ENCODE measurements around the gene HMGB3.
A peak's percentile ranks its signal among the peaks of the same experiment; 100 is the strongest.
"Not testable (repeated sequence)": the region's sequence is repeated elsewhere in the genome, so short reads cannot be mapped to it uniquely, and the experiment has no call there.

The HMGB3 gene

GRCh38 chrX:150982788-150983520 is at the start of gene HMGB3:
Gene HMGB3 (plus strand): TSS chrX:150983335. CDS start chrX:150985600, 2,265 bp downstream.
- TF ChIP-seq POLR2A (IDR thresholded peaks at IDR 0.05; ENCODE audit: low read length) (peak; percentile 67), GATA1 (IDR thresholded peaks at IDR 0.05; ENCODE audit: low read depth, low read length) (no peak)
- DNase-seq: peak; percentile 91 to 92

DNA sequence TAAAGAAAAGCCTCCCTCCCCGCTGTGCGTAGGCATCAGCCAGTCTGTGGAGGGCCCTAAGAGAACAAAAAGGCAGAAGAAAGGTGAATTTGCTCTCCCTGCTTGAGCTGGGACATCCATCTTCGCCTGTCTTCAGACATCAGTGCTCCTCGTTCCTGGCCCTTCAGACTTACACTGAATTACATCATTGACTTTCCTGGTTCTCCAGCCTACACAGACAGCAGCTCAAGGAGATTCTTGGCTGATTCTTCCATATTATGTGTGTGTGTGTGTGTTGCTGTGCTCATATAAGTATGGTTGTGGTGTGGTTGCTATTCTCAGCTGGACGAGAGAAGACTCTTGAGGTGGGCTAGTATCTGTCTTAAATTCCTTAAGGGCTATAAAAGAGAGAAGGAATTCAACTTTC is 49.2 kb upstream of the HMGB3 start:
- no peak for TF ChIP-seq GATA1 (IDR thresholded peaks at IDR 0.05; ENCODE audit: low read depth, low read length)
- TF ChIP-seq POLR2A (IDR thresholded peaks at IDR 0.05; ENCODE audit: low read length): no peak
- peak in 1 of 2 experiments; percentile 0 for DNase-seq

GRCh38 chrX:150934453-150934852 is 48.7 kb upstream of the HMGB3 start:
- peak in 1 of 2 experiments; percentile 4 for DNase-seq

GRCh38 chrX:150935467-150935866 is 47.7 kb upstream of the HMGB3 start:
- DNase-seq: no peak
- no peak for TF ChIP-seq POLR2A (IDR thresholded peaks at IDR 0.05; ENCODE audit: low read length)
- no peak for TF ChIP-seq GATA1 (IDR thresholded peaks at IDR 0.05; ENCODE audit: low read depth, low read length)

More at GRCh38 chrX:150934453-150934852, 48.7 kb upstream of the HMGB3 start:
- TF ChIP-seq GATA1 (IDR thresholded peaks at IDR 0.05; ENCODE audit: low read depth, low read length) (no peak), POLR2A (IDR thresholded peaks at IDR 0.05; ENCODE audit: low read length) (no peak)

DNA sequence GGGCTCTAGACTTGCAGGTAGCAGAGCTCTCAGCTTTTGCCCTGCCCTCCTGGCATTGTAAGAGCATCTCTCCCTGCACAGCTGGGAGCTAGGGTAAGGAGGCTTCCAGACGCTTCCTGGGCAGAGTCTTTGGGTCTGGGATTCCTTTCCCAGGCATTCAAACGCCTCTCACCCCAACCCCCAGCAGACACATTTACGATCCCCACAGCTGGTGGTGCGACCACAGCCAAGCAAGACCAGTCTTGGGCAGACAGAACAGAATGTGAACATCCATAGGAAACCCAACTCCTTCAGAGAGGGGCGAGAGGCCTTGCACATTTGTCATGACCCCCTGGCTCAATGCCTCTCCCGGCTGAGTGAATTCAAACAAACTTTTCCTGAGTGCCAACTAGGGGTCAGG is 46.6 kb upstream of the HMGB3 start:
- TF ChIP-seq POLR2A (IDR thresholded peaks at IDR 0.05; ENCODE audit: low read length) (no peak), GATA1 (IDR thresholded peaks at IDR 0.05; ENCODE audit: low read depth, low read length) (no peak)
- DNase-seq: no peak

DNA sequence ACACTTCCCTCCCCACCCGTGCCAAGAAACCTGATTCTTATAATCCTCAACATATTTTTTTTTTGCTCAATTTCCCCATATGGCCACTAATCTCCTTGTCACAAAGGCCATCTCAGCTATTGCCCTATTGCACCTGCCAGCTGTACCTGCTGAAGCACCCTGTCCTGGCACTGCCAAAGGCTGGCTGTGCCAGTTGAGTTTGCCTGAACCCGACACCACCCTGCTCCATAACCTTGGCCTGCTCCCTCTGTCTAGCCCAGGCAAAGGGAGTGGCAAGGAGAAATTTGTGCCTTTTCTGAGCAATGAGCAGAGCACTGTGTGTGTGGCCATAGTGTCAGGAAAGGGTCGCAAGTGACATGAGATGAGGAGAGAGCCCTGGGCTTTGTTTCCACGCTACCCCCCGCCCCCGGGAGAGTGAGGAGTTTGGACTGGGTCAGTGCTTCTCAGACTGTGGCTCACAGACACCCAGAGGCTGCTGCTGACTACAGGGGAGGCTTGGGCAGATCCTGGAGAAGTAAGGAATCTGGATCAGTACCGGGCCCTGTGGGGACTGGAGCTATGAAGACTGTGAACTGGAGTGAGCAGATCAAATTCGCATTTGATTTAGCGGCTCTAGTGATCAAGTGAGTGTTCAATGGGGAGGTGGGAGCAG is 42.2 kb upstream of the HMGB3 start:
- no peak for TF ChIP-seq GATA1 (IDR thresholded peaks at IDR 0.05; ENCODE audit: low read depth, low read length)
- no peak for TF ChIP-seq POLR2A (IDR thresholded peaks at IDR 0.05; ENCODE audit: low read length)
- no peak for DNase-seq

GRCh38 chrX:150941580-150941979 is 41.6 kb upstream of the HMGB3 start:
- TF ChIP-seq GATA1 (IDR thresholded peaks at IDR 0.05; ENCODE audit: low read depth, low read length): no peak
- no peak for TF ChIP-seq POLR2A (IDR thresholded peaks at IDR 0.05; ENCODE audit: low read length)
- DNase-seq: peak; percentile 15 to 55

DNA sequence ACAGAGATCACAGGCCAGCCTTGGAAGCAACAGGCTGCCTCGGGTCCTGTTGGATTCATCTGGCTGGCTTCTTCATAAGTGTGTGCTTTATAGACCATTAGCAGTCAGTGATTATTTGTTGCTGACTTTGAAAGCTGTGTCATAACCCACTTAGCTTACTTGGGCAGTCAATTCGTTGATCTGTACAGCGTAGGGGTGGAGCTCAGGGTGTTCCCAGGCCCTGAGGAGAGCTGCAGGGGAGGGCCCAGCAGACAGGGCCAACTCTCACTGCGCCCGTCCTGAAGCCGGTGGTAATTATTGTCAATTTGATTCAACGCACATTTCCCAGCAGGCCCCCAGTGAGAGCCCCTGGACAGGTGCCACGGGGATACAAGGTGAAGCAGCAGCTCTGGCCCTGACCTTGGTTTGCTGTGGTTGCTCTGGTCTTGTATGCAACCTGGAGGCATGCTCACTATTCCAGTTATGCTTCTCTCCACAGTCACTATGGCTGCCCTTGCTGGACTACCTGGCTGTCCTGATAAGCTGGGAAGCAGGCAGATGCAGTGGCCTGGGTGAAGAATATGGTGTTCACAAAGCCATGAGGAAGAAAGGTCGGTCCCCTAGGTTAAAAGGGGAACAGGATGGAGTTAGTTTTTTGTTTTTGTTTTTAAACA is 40.1 kb upstream of the HMGB3 start:
- TF ChIP-seq POLR2A (IDR thresholded peaks at IDR 0.05; ENCODE audit: low read length) (no peak), GATA1 (IDR thresholded peaks at IDR 0.05; ENCODE audit: low read depth, low read length) (no peak)
- peak; percentile 8 to 13 for DNase-seq

DNA sequence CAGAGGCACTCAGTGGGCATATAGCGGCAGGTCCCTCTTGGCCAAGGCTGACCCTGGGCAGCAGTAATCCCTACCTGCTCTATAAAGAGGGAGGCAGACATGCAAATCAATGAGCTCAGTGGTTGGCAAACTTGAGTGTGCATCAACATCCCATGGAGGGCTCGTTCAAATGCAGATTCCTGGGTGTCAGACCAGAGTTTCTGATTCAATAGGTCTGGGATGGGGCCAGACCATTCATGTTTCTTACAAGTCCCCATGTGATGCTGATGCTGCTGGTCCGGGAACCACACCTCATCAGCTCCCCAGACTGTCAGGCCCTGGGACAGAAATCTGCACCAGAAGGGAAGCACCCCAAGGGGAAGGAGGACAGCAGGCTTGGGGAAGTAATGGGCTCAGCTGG is 38.9 kb upstream of the HMGB3 start:
- no peak for TF ChIP-seq GATA1 (IDR thresholded peaks at IDR 0.05; ENCODE audit: low read depth, low read length)
- TF ChIP-seq POLR2A (IDR thresholded peaks at IDR 0.05; ENCODE audit: low read length): no peak

DNA sequence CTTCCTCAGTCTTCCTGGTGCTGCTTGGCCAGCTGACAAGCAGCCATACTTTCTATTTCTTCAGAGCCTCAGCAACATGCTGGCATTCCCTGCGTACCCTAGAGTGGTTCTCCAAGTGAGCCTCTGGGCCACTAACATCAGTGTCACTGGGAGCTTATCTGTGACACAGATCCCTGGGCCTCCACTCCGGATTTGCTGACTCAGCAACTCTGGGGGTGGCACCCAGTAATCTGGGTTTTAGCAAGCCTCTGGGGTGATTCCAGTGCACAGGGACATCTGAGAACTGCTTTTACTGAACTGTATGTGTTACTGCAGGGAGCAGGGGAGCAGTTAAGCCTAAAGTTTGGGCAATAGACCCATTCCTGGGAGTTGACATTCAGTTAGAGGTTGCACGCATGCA is 28.2 kb upstream of the HMGB3 start:
- TF ChIP-seq GATA1 (IDR thresholded peaks at IDR 0.05; ENCODE audit: low read depth, low read length): no peak
- no peak for TF ChIP-seq POLR2A (IDR thresholded peaks at IDR 0.05; ENCODE audit: low read length)
- peak; percentile 15 to 38 for DNase-seq

More for the DNA sequence above, 38.9 kb upstream of the HMGB3 start:
- DNase-seq: no peak

DNA sequence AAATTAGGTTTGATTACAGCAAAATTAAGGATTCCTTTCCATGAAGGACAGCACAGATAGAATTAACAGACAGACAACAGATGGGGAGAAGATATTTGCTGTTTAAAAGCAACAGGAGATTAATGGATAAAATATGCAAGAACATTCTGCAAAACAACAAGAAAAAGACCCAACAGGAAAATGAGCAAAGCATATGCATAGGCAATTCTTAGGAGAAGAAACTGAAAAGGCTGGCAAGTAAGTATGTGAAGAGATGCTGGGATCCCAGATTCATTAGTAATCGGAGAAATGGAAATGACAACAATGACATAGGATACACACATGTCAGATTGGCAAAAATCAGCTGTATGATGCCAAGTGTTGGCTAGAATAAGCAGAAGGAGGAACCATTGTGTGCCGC is 27.5 kb upstream of the HMGB3 start:
- DNase-seq: no peak
- TF ChIP-seq POLR2A (IDR thresholded peaks at IDR 0.05; ENCODE audit: low read length) (no peak), GATA1 (IDR thresholded peaks at IDR 0.05; ENCODE audit: low read depth, low read length) (no peak)

DNA sequence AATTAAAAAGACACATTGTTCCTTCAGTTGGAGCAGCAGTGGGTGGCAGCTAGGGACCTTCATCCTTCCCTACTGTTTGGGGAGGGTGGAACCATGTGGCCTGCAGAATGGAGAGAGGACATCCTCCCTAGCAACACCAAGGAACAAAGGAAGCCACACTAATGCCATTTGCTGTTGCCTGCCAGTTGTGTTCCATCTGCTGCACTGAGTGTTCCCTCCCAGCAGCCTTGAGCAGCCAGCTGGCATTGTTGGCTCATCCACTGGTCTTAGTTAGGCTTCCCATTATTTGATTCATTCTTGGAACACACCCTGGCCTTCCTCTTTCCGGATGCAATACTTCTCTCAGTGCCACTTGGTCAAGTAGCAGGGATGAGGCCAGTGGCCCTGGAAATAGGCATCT is 25.0 kb upstream of the HMGB3 start:
- DNase-seq: no peak
- TF ChIP-seq GATA1 (IDR thresholded peaks at IDR 0.05; ENCODE audit: low read depth, low read length): no peak
- TF ChIP-seq POLR2A (IDR thresholded peaks at IDR 0.05; ENCODE audit: low read length): no peak

GRCh38 chrX:150959557-150959956 is 23.6 kb upstream of the HMGB3 start:
- no peak for DNase-seq
- TF ChIP-seq POLR2A (IDR thresholded peaks at IDR 0.05; ENCODE audit: low read length) (no peak), GATA1 (IDR thresholded peaks at IDR 0.05; ENCODE audit: low read depth, low read length) (no peak)

GRCh38 chrX:150961631-150962030 is 21.5 kb upstream of the HMGB3 start:
- no peak for TF ChIP-seq POLR2A (IDR thresholded peaks at IDR 0.05; ENCODE audit: low read length)
- no peak for TF ChIP-seq GATA1 (IDR thresholded peaks at IDR 0.05; ENCODE audit: low read depth, low read length)
- DNase-seq: no peak

DNA sequence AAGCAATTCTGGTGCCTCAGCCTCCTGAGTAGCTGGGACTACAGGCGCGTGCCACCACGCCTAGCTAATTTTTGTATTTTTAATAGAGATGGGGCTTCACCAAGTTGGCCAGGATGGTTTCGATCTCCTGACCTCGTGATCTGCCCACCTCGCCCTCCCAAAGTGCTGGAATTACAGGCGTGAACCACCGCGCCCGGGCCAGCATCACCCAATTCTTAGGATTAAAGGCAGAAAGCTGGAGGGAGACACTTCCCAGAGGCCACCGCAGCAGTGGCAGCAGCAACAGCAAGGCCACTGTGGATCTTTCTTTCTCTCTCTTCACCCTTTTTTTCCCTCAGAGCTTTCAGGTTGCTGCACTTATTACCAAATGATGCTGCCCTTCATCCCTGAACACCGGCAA is 18.7 kb upstream of the HMGB3 start:
- not testable (repeated sequence) for DNase-seq
